ENCODE data around the gene LHPP.

DNA sequence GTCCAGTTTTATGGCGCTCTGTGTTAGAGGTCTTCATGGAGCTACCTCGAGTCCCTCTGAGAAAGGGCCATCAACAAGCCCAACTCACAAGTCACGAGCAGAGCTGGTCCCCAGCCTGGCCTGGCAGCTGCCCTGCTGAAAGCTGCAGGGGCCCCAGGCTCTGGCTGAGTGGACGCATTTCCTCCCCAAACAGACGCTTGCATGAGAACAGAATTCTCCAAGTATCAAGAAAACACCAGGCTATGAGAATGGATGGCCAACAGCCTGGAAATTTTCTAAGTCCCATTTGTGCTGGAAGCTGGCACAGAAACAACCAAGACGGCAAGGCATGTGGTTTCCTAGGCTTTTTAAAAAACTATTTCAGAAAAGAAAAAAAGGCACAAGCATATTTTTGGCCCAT, 167.8 kb downstream of the LHPP start:
- TF ChIP-seq POLR2AphosphoS5 (IDR thresholded peaks at IDR 0.05; ENCODE audit: low read depth, low read length): no peak
- no peak for TF ChIP-seq TAF1 (IDR thresholded peaks at IDR 0.05; ENCODE audit: low read depth, low read length)
- TF ChIP-seq POU2F2 (IDR thresholded peaks at IDR 0.05; ENCODE audit: low read depth, low read length): no peak
- no peak for TF ChIP-seq POLR2A (IDR thresholded peaks at IDR 0.05; ENCODE audit: low read depth, low read length)
- TF ChIP-seq SPI1 (IDR thresholded peaks at IDR 0.05; ENCODE audit: low read depth, low read length): no peak
- TF ChIP-seq PAX5 (IDR thresholded peaks at IDR 0.05; ENCODE audit: insufficient read depth, low read length, severe bottlenecking): no peak
